ENCODE data around the gene MICOS13. TPM values are rescaled to one million over a fixed set of nuclear protein-coding genes. Genes with fewer than 3 reads are reported as not detected.

The MICOS13 gene
- total RNA-seq, 2 experiments from 2014 or later: 53.1 to 55.1 TPM

GRCh38 chr19:5697890-5698634 lies 17.7 kb upstream of the MICOS13 start:
- H3K27ac Mint-ChIP-seq: no peak overlapping the region
- H3K36me3 Mint-ChIP-seq (ENCODE audit: low read depth): peaks cover 42% of the 10 kb centered on the region
- no peak for ATAC-seq
- CTCF ChIA-PET: interaction anchor here (1.8 kb wide), 1 partner anchor 8 kb away, joined by 4 read pairs; the partner anchor contains the start of gene RPL36
- no peaks in the 10 kb centered on the region for H3K27me3 Mint-ChIP-seq (ENCODE audit: low read depth)
- no peaks in the 10 kb centered on the region for H3K9me3 Mint-ChIP-seq (ENCODE audit: insufficient read depth)
- H3K4me3 Mint-ChIP-seq: no peak overlapping the region
- DNase-seq: no peak
- H3K4me1 Mint-ChIP-seq (ENCODE audit: low read depth): peaks cover 2% of the 10 kb centered on the region
- POLR2A ChIA-PET: no interaction called here

- peaks cover 10% of the 10 kb centered on the region for H3K4me1 Mint-ChIP-seq (ENCODE audit: low read depth)
- ATAC-seq: no peak
- H3K36me3 Mint-ChIP-seq (ENCODE audit: low read depth): peaks cover 48% of the 10 kb centered on the region
Measured at GRCh38 chr19:5697022-5697889, 16.9 kb upstream of the MICOS13 start.

GRCh38 chr19:5696196-5697021 lies 16.1 kb upstream of the MICOS13 start:
- Mint-ChIP-seq H3K36me3 (ENCODE audit: low read depth) (peaks cover 50% of the 10 kb centered on the region), H3K9me3 (ENCODE audit: insufficient read depth) (no peaks in the 10 kb centered on the region), H3K4me1 (ENCODE audit: low read depth) (peaks cover 15% of the 10 kb centered on the region), H3K27me3 (ENCODE audit: low read depth) (no peaks in the 10 kb centered on the region), H3K4me3 (no peak overlapping the region), H3K27ac (no peak overlapping the region)
- ATAC-seq (no peak), DNase-seq (no peak)
- POLR2A ChIA-PET: no interaction called here
- CTCF ChIA-PET: no interaction called here

More at GRCh38 chr19:5697022-5697889, 16.9 kb upstream of the MICOS13 start:
- Mint-ChIP-seq H3K9me3 (ENCODE audit: insufficient read depth) (no peaks in the 10 kb centered on the region), H3K27ac (no peak overlapping the region), H3K27me3 (ENCODE audit: low read depth) (no peaks in the 10 kb centered on the region), H3K4me3 (no peak overlapping the region)
- CTCF ChIA-PET: interaction anchor here (1.8 kb wide), 1 partner anchor 7 kb away, joined by 4 read pairs; the partner anchor contains the start of gene RPL36
- DNase-seq: no peak
- POLR2A ChIA-PET: no interaction called here

- ATAC-seq: no peak
- H3K4me3 Mint-ChIP-seq: no peak overlapping the region
- H3K4me1 Mint-ChIP-seq (ENCODE audit: low read depth): peaks cover 15% of the 10 kb centered on the region
- ChIA-PET CTCF (no interaction called here), POLR2A (no interaction called here)
- H3K9me3 Mint-ChIP-seq (ENCODE audit: insufficient read depth): no peaks in the 10 kb centered on the region
- DNase-seq: no peak
- peaks cover 51% of the 10 kb centered on the region for H3K36me3 Mint-ChIP-seq (ENCODE audit: low read depth)
- no peaks in the 10 kb centered on the region for H3K27me3 Mint-ChIP-seq (ENCODE audit: low read depth)
- no peak overlapping the region for H3K27ac Mint-ChIP-seq
Measured at GRCh38 chr19:5695649-5696195, 15.4 kb upstream of the MICOS13 start.

GRCh38 chr19:5694956-5695648 lies 14.8 kb upstream of the MICOS13 start:
- DNase-seq: no peak
- Mint-ChIP-seq H3K4me3 (no peak overlapping the region), H3K36me3 (ENCODE audit: low read depth) (peaks cover 51% of the 10 kb centered on the region), H3K27me3 (ENCODE audit: low read depth) (no peaks in the 10 kb centered on the region), H3K27ac (no peak overlapping the region), H3K9me3 (ENCODE audit: insufficient read depth) (no peaks in the 10 kb centered on the region), H3K4me1 (ENCODE audit: low read depth) (peaks cover 15% of the 10 kb centered on the region)
- ChIA-PET CTCF (no interaction called here), POLR2A (no interaction called here)
- ATAC-seq: no peak

GRCh38 chr19:5694167-5694955 lies 14.0 kb upstream of the MICOS13 start:
- POLR2A ChIA-PET: no interaction called here
- peaks cover 53% of the 10 kb centered on the region for H3K36me3 Mint-ChIP-seq (ENCODE audit: low read depth)
- ATAC-seq (no peak), DNase-seq (no peak)
- peaks cover 20% of the 10 kb centered on the region for H3K4me1 Mint-ChIP-seq (ENCODE audit: low read depth)
- peak overlapping the region; percentile 20 for H3K27ac Mint-ChIP-seq
- no peaks in the 10 kb centered on the region for H3K27me3 Mint-ChIP-seq (ENCODE audit: low read depth)
- H3K9me3 Mint-ChIP-seq (ENCODE audit: insufficient read depth): no peaks in the 10 kb centered on the region
- H3K4me3 Mint-ChIP-seq: no peak overlapping the region
- CTCF ChIA-PET: no interaction called here

- Mint-ChIP-seq H3K27ac (peak overlapping the region; percentile 20), H3K4me1 (ENCODE audit: low read depth) (peaks cover 23% of the 10 kb centered on the region), H3K9me3 (ENCODE audit: insufficient read depth) (no peaks in the 10 kb centered on the region), H3K4me3 (no peak overlapping the region), H3K27me3 (ENCODE audit: low read depth) (no peaks in the 10 kb centered on the region), H3K36me3 (ENCODE audit: low read depth) (peaks cover 48% of the 10 kb centered on the region)
- DNase-seq (no peak), ATAC-seq (no peak)
- ChIA-PET CTCF (no interaction called here), POLR2A (interaction anchor here (0.6 kb wide), 1 partner anchor 27 kb away, joined by 5 read pairs; the partner anchor contains the start of gene CATSPERD)
Measured at GRCh38 chr19:5693195-5694166, 13.2 kb upstream of the MICOS13 start.

- Mint-ChIP-seq H3K27me3 (ENCODE audit: low read depth) (no peaks in the 10 kb centered on the region), H3K36me3 (ENCODE audit: low read depth) (peaks cover 48% of the 10 kb centered on the region), H3K27ac (peak overlapping the region; percentile 42), H3K4me1 (ENCODE audit: low read depth) (peaks cover 28% of the 10 kb centered on the region), H3K9me3 (ENCODE audit: insufficient read depth) (no peaks in the 10 kb centered on the region), H3K4me3 (peak overlapping the region; percentile 97)
- ChIA-PET CTCF (no interaction called here), POLR2A (interaction anchor here (0.6 kb wide), 1 partner anchor 28 kb away, joined by 5 read pairs; the partner anchor contains the start of gene CATSPERD)
- DNase-seq: no peak
- ATAC-seq: no peak
Measured at GRCh38 chr19:5692723-5693194, 12.4 kb upstream of the MICOS13 start.

- Mint-ChIP-seq H3K4me1 (ENCODE audit: low read depth) (peaks cover 29% of the 10 kb centered on the region), H3K4me3 (peak overlapping the region; percentile 97), H3K9me3 (ENCODE audit: insufficient read depth) (no peaks in the 10 kb centered on the region), H3K27me3 (ENCODE audit: low read depth) (no peaks in the 10 kb centered on the region), H3K27ac (peak overlapping the region; percentile 62), H3K36me3 (ENCODE audit: low read depth) (peaks cover 48% of the 10 kb centered on the region)
- ATAC-seq (no peak), DNase-seq (no peak)
- ChIA-PET CTCF (interaction anchor here (1.2 to 7.5 kb wide), 2 partner anchors 26 to 144 kb away, joined by 4 to 113 read pairs; partner anchors contain the start of genes CATSPERD and LONP1), POLR2A (interaction anchor here (0.9 to 1.7 kb wide), 3 partner anchors 23 to 69 kb away, joined by 3 to 21 read pairs (median 5); partner anchors contain the start of genes SAFB and SAFB2)
Measured at GRCh38 chr19:5691822-5692722, 11.8 kb upstream of the MICOS13 start.
